Endodermal cell (in vitro differentiated cells): ENCODE results near the gene ILRUN. TPM values are rescaled to one million over a fixed set of nuclear protein-coding genes. Genes with fewer than 3 reads are reported as not detected.
"Not testable (repeated sequence)": the region's sequence is repeated elsewhere in the genome, so short reads cannot be mapped to it uniquely, and the experiment has no call there.

Experiments used
- DNase-seq: peaks from one replicate; pipeline ENCODE4 v3.0.0-alpha.2; 2017
- H3K27ac ChIP-seq: 2 replicates; pipeline ENCODE4 v1.5.1; 2013; ENCODE audit warnings: mild to moderate bottlenecking, low read depth, low read length, moderate library complexity
- H3K27me3 ChIP-seq: 2 replicates; pipeline ENCODE4 v1.6.1; 2013; ENCODE audit warnings: mild to moderate bottlenecking, low read length, moderate library complexity; ENCODE audit not compliant: insufficient read depth, control insufficient read depth, poor library complexity, severe bottlenecking
- H3K36me3 ChIP-seq: 2 replicates; pipeline ENCODE4 v1.7.0; 2013; ENCODE audit warnings: mild to moderate bottlenecking, low read length, moderate library complexity; ENCODE audit not compliant: control insufficient read depth, insufficient read depth
- H3K4me1 ChIP-seq: one replicate; pipeline ENCODE4 v1.7.0; 2013; ENCODE audit warnings: low read length; ENCODE audit not compliant: control insufficient read depth, insufficient read depth
- H3K4me3 ChIP-seq: 2 replicates; pipeline ENCODE4 v1.5.1; 2013; ENCODE audit warnings: mild to moderate bottlenecking, low read length, moderate library complexity
- H3K9ac ChIP-seq: 2 replicates; pipeline ENCODE4 v1.6.1; 2013; ENCODE audit warnings: mild to moderate bottlenecking, low read length, moderate library complexity; ENCODE audit not compliant: poor library complexity, severe bottlenecking; ENCODE audit errors: extremely low read depth
- H3K9me3 ChIP-seq: 2 replicates; pipeline ENCODE4 v1.6.1; 2013; ENCODE audit warnings: mild to moderate bottlenecking, low read length, moderate library complexity; ENCODE audit not compliant: control insufficient read depth
- H3K27ac Mint-ChIP-seq: 2 replicates; pipeline ENCODE4 v1.8.0; 2020; ENCODE audit warnings: mixed read lengths
- H3K27me3 Mint-ChIP-seq: 2 replicates; pipeline ENCODE4 v1.8.0; 2021; ENCODE audit warnings: mild to moderate bottlenecking, mixed read lengths; ENCODE audit not compliant: insufficient read depth
- H3K36me3 Mint-ChIP-seq: 2 replicates; pipeline ENCODE4 v1.8.0; 2020; ENCODE audit warnings: low read depth, mixed read lengths
- H3K4me1 Mint-ChIP-seq: 2 replicates; pipeline ENCODE4 v1.8.0; 2020; ENCODE audit warnings: mixed read lengths
- H3K4me3 Mint-ChIP-seq: 2 replicates; pipeline ENCODE4 v1.8.0; 2020; ENCODE audit warnings: mild to moderate bottlenecking, moderate library complexity, mixed read lengths
- H3K9me3 Mint-ChIP-seq: 2 replicates; pipeline ENCODE4 v1.8.0; 2020; ENCODE audit warnings: mild to moderate bottlenecking, mixed read lengths
- CTCF ChIP-seq: fragments of 200-600 bp; sonication (generic); conservative IDR thresholded peaks from 2 replicates; pipeline ENCODE4 v1.5.0; 2021; ENCODE audit warnings: antibody characterized with exemption, mild to moderate bottlenecking
- WGBS, 2 experiments: methylation state at CpG; one replicate each; pipeline versions ENCODE4 v1.1.5 to v1.1.7; 2013; ENCODE audit warnings: missing lambda C conversion rate in 2 of 2, mixed read lengths in 1 of 2; ENCODE audit not compliant: insufficient coverage in 1 of 2, insufficient read length in 1 of 2; 5-methylcytosine and 5-hydroxymethylcytosine counted together
- total RNA-seq, 2 donors: library from RNA; stranded (reverse); fragmentation: NEBNext Ultra II Directional in 1 of 2; extraction: Animal tissue kit (Norgen Biotek cat#: 25700) in 1 of 2; gene quantifications; 2 replicates in 1 of 2; 3 replicates in 1 of 2; pipeline ENCODE4 v1.2.1, GENCODE V29; 2021

The ILRUN gene
- total RNA-seq, 2 donors from 2014 or later = 73.0 to 90.5 TPM

DNA sequence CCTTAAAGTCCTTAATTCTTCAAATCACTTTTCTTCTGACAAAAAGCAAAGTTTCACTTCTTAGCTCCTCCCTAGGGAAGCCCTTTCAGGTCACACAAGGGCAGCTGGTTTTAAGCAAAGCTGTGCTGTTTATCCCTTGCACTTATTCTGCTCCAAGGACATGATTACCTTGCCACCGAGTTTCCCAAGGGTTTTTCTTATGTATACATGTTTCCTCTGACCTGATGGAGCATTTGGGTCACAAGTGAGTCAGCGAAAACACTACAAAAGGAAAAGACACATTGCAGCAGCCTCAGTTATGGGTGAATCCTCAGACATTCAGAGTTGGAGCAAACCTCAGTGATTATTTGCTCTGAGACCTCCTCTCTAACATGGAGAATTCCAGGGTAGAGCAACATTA is 26.6 kb upstream of the ILRUN start:
- H3K27ac Mint-ChIP-seq = peak overlapping the region; percentile 40
- 66 to 69% methylated on average over 2 of the region's 2 CpGs for WGBS, 2 experiments
- H3K27me3 Mint-ChIP-seq = no peaks in the 10 kb centered on the region
- Histone ChIP-seq H3K9me3 (peaks cover 11% of the 10 kb centered on the region), H3K36me3 (no peaks in the 10 kb centered on the region), H3K9ac (no peak overlapping the region), H3K27ac (no peak overlapping the region), H3K4me1 (no peaks in the 10 kb centered on the region), H3K4me3 (no peak overlapping the region), H3K27me3 (no peaks in the 10 kb centered on the region)
- H3K4me3 Mint-ChIP-seq = no peak overlapping the region
- H3K9me3 Mint-ChIP-seq = peaks cover 11% of the 10 kb centered on the region
- H3K36me3 Mint-ChIP-seq = no peaks in the 10 kb centered on the region
- no peak for TF ChIP-seq CTCF
- H3K4me1 Mint-ChIP-seq = peaks cover 9% of the 10 kb centered on the region
- DNase-seq = no peak

GRCh38 chr6:34722451-34722850 is 25.9 kb upstream of the ILRUN start:
- Mint-ChIP-seq H3K27ac (no peak overlapping the region), H3K9me3 (peaks cover 11% of the 10 kb centered on the region), H3K36me3 (no peaks in the 10 kb centered on the region), H3K4me1 (peaks cover 9% of the 10 kb centered on the region), H3K4me3 (no peak overlapping the region), H3K27me3 (no peaks in the 10 kb centered on the region)
- Histone ChIP-seq H3K4me3 (no peak overlapping the region), H3K36me3 (no peaks in the 10 kb centered on the region), H3K9ac (no peak overlapping the region), H3K4me1 (no peaks in the 10 kb centered on the region), H3K27me3 (no peaks in the 10 kb centered on the region), H3K27ac (no peak overlapping the region), H3K9me3 (peaks cover 11% of the 10 kb centered on the region)
- WGBS, 2 experiments = 93 to 100% methylated on average over 7 to 8 of the region's 8 CpGs
- no peak for TF ChIP-seq CTCF
- DNase-seq = no peak

- H3K9me3 Mint-ChIP-seq = not testable (repeated sequence)
- peak; percentile 53 for DNase-seq
Observed at GRCh38 chr6:34720160-34720559, 23.6 kb upstream of the ILRUN start.

GRCh38 chr6:34719646-34720045 is 23.1 kb upstream of the ILRUN start:
- H3K4me3 Mint-ChIP-seq, DNase-seq, H3K27me3 Mint-ChIP-seq, H3K9me3 ChIP-seq, H3K36me3 ChIP-seq, H3K9me3 Mint-ChIP-seq, H3K4me1 ChIP-seq, H3K36me3 Mint-ChIP-seq, H3K4me3 ChIP-seq, H3K27ac ChIP-seq, H3K4me1 Mint-ChIP-seq, H3K27me3 ChIP-seq, H3K9ac ChIP-seq: not testable (repeated sequence)
- peak overlapping the region; percentile 61 for H3K27ac Mint-ChIP-seq
- WGBS, 2 experiments = 15% methylated on average over 4 of the region's 9 CpGs; no CpG with 5 or more reads in 1 of the 2 experiments

More at GRCh38 chr6:34720160-34720559, 23.6 kb upstream of the ILRUN start:
- H3K4me3 Mint-ChIP-seq, H3K36me3 ChIP-seq, H3K27me3 ChIP-seq, H3K4me1 Mint-ChIP-seq, H3K4me3 ChIP-seq, H3K4me1 ChIP-seq, H3K9ac ChIP-seq, H3K9me3 ChIP-seq, H3K27me3 Mint-ChIP-seq, H3K36me3 Mint-ChIP-seq, H3K27ac ChIP-seq: not testable (repeated sequence)
- 36 to 40% methylated on average over 2 to 4 of the region's 6 CpGs for WGBS, 2 experiments
- H3K27ac Mint-ChIP-seq = peak overlapping the region; percentile 82
